Peyer's patch (tissue), 4 donors: Measurements from ENCODE around the gene KLRK1.

Source experiments
- POLR2A ChIP-seq, 2 donors: fragments of 450-650 bp; IDR thresholded peaks; one replicate each; pipeline ENCODE4 v1.5.1; 2017; ENCODE audit warnings: antibody characterized with exemption in 2 of 2, mild to moderate bottlenecking in 2 of 2, moderate library complexity in 2 of 2
- TF ChIP-seq, protein P1 (sequence below), 6 experiments: fragments of 450-650 bp in 4 of 6; fragments of 200-600 bp in 2 of 6; sonication (generic) in 1 of 6; IDR thresholded peaks; one replicate each; pipeline ENCODE4 v1.5.1; 2017 to 2019; ENCODE audit warnings: antibody characterized with exemption in 6 of 6, mild to moderate bottlenecking in 3 of 6, moderate library complexity in 1 of 6

DNA sequence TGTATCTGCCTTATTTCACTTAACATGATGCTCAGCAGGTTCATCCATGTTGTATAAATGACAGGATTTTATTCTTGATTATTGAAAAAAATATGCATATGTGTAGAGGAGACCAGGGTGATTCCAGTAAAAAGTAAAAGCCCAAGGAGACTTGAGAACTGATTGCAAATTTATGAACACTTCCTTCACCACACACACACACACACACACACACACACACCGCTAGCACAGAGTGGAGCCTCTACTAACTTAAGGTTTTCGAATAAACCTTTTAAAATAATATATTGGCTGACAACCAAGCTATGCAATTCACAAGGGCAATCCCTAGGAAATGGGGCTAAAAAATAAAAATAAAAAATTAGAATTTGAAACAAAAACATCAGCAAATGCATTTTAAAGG, 8.3 kb upstream of the KLRK1 start:
- TF ChIP-seq, protein P1, sequence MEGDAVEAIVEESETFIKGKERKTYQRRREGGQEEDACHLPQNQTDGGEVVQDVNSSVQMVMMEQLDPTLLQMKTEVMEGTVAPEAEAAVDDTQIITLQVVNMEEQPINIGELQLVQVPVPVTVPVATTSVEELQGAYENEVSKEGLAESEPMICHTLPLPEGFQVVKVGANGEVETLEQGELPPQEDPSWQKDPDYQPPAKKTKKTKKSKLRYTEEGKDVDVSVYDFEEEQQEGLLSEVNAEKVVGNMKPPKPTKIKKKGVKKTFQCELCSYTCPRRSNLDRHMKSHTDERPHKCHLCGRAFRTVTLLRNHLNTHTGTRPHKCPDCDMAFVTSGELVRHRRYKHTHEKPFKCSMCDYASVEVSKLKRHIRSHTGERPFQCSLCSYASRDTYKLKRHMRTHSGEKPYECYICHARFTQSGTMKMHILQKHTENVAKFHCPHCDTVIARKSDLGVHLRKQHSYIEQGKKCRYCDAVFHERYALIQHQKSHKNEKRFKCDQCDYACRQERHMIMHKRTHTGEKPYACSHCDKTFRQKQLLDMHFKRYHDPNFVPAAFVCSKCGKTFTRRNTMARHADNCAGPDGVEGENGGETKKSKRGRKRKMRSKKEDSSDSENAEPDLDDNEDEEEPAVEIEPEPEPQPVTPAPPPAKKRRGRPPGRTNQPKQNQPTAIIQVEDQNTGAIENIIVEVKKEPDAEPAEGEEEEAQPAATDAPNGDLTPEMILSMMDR (IDR thresholded peaks at IDR 0.05) = no peak
- TF ChIP-seq POLR2A (IDR thresholded peaks at IDR 0.05) = no peak
